ENCODE measurements around the gene PTOV1. TPM values are rescaled to one million over a fixed set of nuclear protein-coding genes. Genes with fewer than 3 reads are reported as not detected.

Gene PTOV1
- total RNA-seq, 1 donor from 2014 or later = 104 TPM

DNA sequence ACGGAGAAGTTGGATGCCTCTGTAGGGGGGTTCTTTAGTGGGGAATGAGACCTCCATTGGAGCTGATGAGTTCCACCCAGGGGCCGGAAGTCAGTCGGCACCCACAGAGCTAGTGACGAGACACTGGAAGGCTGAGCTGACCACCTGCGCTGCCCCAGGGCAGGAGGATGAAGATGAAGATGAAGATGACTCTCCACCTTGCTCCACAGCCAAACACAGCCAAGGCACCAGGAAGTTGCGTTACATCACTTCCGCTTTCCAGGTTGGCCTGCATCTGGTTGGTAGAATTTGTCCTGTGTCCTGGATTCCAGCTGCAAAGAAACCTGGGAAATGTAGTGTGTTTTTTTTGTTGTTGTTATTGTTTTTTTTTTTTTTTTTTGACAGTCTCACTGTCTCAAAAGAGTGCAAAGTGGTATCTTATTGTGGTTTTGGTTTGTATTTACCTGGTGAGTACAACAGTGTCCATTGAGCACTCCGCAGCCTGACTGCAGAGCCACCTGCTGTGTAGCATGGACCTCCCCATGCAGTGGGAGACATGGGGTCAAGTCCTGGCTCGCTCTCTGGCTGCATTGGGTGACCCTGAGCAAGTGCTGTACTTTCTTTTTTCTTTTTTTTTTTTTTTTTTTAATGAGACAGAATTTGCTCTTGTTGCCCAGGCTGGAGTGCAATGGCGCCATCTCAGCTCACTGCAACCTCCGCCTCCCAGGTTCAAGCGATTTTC lies 28.4 kb downstream of the PTOV1 start:
- peaks cover 42% of the 10 kb centered on the region for H3K4me1 ChIP-seq
- no peak for TF ChIP-seq CTCF (IDR thresholded peaks at IDR 0.05; ENCODE audit: borderline replicate concordance)
- intact Hi-C loops (cut with micrococcal nuclease) = no loop called here
- H3K27ac ChIP-seq (replicated peaks) = no peak overlapping the region
- no peak for DNase-seq
- H3K27me3 ChIP-seq (ENCODE audit: low read depth) = no peaks in the 10 kb centered on the region
- no peak overlapping the region for H3K4me3 ChIP-seq
- peaks cover 60% of the 10 kb centered on the region for H3K36me3 ChIP-seq
- H3K9me3 ChIP-seq (replicated peaks) = no peaks in the 10 kb centered on the region

- H3K36me3 ChIP-seq = peaks cover 69% of the 10 kb centered on the region
- intact Hi-C loops (cut with micrococcal nuclease) = no loop called here
- no peak overlapping the region for H3K4me3 ChIP-seq
- H3K4me1 ChIP-seq = peaks cover 33% of the 10 kb centered on the region
- DNase-seq = no peak
- no peak overlapping the region for H3K27ac ChIP-seq (replicated peaks)
- H3K27me3 ChIP-seq (ENCODE audit: low read depth) = no peaks in the 10 kb centered on the region
- no peak for TF ChIP-seq CTCF (IDR thresholded peaks at IDR 0.05; ENCODE audit: borderline replicate concordance)
- no peaks in the 10 kb centered on the region for H3K9me3 ChIP-seq (replicated peaks)
Measured at GRCh38 chr19:49880162-49880869, 29.4 kb downstream of the PTOV1 start.

GRCh38 chr19:49881186-49881585 lies 30.2 kb downstream of the PTOV1 start:
- Histone ChIP-seq H3K4me1 (peaks cover 24% of the 10 kb centered on the region), H3K9me3 (replicated peaks) (no peaks in the 10 kb centered on the region), H3K27me3 (ENCODE audit: low read depth) (no peaks in the 10 kb centered on the region), H3K36me3 (peaks cover 78% of the 10 kb centered on the region), H3K27ac (replicated peaks) (no peak overlapping the region), H3K4me3 (no peak overlapping the region)
- no peak for TF ChIP-seq CTCF (IDR thresholded peaks at IDR 0.05; ENCODE audit: borderline replicate concordance)
- intact Hi-C loops (cut with micrococcal nuclease) = no loop called here
- no peak for DNase-seq

DNA sequence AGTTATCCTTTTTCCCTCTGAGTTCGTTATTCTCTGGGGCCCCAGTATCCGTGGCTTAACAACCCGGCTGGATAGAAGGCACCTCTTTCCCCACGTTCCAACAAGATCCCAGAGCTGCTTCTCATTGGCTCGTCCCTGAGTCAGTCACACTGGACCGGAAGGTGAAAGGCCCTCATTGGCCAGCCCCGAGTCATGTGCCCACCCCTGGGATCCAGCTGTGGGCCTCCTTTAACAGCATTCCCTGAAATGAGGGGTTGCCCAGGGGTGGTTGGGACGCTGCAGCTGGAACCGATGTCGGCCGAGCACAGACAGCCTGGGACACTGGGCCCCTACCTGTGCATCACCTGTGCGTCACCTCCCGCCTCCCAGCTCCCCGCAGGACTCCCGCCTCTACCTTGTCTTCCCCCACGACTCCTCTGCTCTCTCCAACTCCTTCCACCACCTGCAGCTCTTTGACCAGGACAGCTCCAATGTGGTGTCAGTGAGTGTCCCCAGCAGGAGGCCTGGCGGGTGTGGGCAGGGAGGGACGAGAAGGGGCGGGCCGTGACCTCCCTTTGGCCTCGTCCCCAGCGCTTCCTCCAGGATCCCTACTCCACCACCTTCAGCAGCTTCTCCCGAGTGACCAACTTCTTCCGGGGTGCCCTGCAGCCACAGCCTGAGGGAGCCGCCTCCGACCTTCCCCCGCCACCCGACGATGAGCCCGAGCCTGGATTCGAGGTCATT lies 30.9 kb downstream of the PTOV1 start:
- Histone ChIP-seq H3K4me1 (peaks cover 22% of the 10 kb centered on the region), H3K27me3 (ENCODE audit: low read depth) (no peaks in the 10 kb centered on the region), H3K4me3 (no peak overlapping the region), H3K9me3 (replicated peaks) (no peaks in the 10 kb centered on the region), H3K27ac (replicated peaks) (no peak overlapping the region), H3K36me3 (peaks cover 82% of the 10 kb centered on the region)
- intact Hi-C loops (cut with micrococcal nuclease) = no loop called here
- no peak for DNase-seq
- TF ChIP-seq CTCF (IDR thresholded peaks at IDR 0.05; ENCODE audit: borderline replicate concordance) = no peak

GRCh38 chr19:49882643-49883042 lies 31.7 kb downstream of the PTOV1 start:
- no peak overlapping the region for H3K27ac ChIP-seq (replicated peaks)
- H3K4me1 ChIP-seq = peaks cover 30% of the 10 kb centered on the region
- H3K4me3 ChIP-seq = no peak overlapping the region
- intact Hi-C loops (cut with micrococcal nuclease) = no loop called here
- H3K36me3 ChIP-seq = peaks cover 82% of the 10 kb centered on the region
- H3K9me3 ChIP-seq (replicated peaks) = no peaks in the 10 kb centered on the region
- TF ChIP-seq CTCF (IDR thresholded peaks at IDR 0.05; ENCODE audit: borderline replicate concordance) = no peak
- no peaks in the 10 kb centered on the region for H3K27me3 ChIP-seq (ENCODE audit: low read depth)
- no peak for DNase-seq
